HepG2 (cell line): ENCODE measurements around the gene RYR2. TPM values are rescaled to one million over a fixed set of nuclear protein-coding genes. Genes with fewer than 3 reads are reported as not detected.

Source experiments
- ATAC-seq: fragments of 200-7000 bp; cut with Tn5 transposase; 3 replicates; pipeline ENCODE4 v1.9.1; 2020; ENCODE audit warnings: mild to moderate bottlenecking, moderate library complexity
- BruUV-seq: library from RNA; stranded (reverse); fragments of 400-500 nt; replicated peaks from 2 replicates; lab custom pipeline; 2021; lab: Mats Ljungman, UMichigan
- CTCF ChIA-PET: fragments of 300-600 bp; formaldehyde crosslinking; extraction: SDS; loops from one replicate; lab custom pipeline; 2021; ENCODE audit warnings: low total read pairs, inconsistent platforms, low intra/inter-chr PET ratio; lab: Yijun Ruan, JAX
- POLR2A ChIA-PET: fragments of 350-600 bp; sonication (Branson Sonifier 250); formaldehyde crosslinking; loops from one replicate; lab custom pipeline; 2020; ENCODE audit warnings: antibody characterized with exemption, inconsistent platforms; lab: Yijun Ruan, JAX
- DNase-seq: peaks from one replicate; pipeline ENCODE4 v3.0.0-alpha.2; 2015; ENCODE audit warnings: low spot score
- FAIRE-seq: peaks from 3 replicates; lab custom pipeline; 2011; peaks lifted over from hg19 to GRCh38; lab: Jason Lieb, UNC
- H2AFZ ChIP-seq: one replicate; pipeline ENCODE4 v1.6.1; 2011; ENCODE audit warnings: low read length, inconsistent platforms
- H3K27ac ChIP-seq: fragments of 300-600 bp; 3 replicates; pipeline ENCODE4 v1.8.0; 2011; ENCODE audit warnings: mixed run types, mild to moderate bottlenecking, mixed read lengths, low read length, inconsistent platforms; ENCODE audit not compliant: insufficient read depth; ENCODE audit errors: extremely low read length
- H3K27me3 ChIP-seq, 2 experiments: fragments of 200-600 bp in 1 of 2; 2 replicates in 1 of 2; 3 replicates in 1 of 2; pipeline versions ENCODE4 v1.6.0 to v1.8.0; 2011; ENCODE audit warnings: low read length in 2 of 2, mild to moderate bottlenecking in 2 of 2, moderate library complexity in 2 of 2, inconsistent platforms in 1 of 2; ENCODE audit not compliant: insufficient read depth in 2 of 2, control insufficient read depth in 1 of 2
- H3K36me3 ChIP-seq, 2 experiments: fragments of 200-600 bp in 1 of 2; replicated peaks in 1 of 2; 2 replicates in 1 of 2; 3 replicates in 1 of 2; pipeline versions ENCODE4 v1.5.1 to v1.8.0; 2011; ENCODE audit warnings: low read length in 2 of 2, inconsistent platforms in 1 of 2; ENCODE audit not compliant: insufficient read depth in 2 of 2, control insufficient read depth in 1 of 2
- H3K4me1 ChIP-seq: 2 replicates; pipeline ENCODE4 v1.5.1; 2012; ENCODE audit warnings: low read length, inconsistent platforms; ENCODE audit not compliant: insufficient read depth
- H3K4me2 ChIP-seq: 2 replicates; pipeline ENCODE4 v1.6.0; 2011; ENCODE audit warnings: low read depth, low read length, inconsistent platforms
- H3K4me3 ChIP-seq, 3 experiments: fragments of 200-600 bp in 1 of 3; sonication (generic), shearing (Covaris generic) in 1 of 3; replicated peaks in 1 of 3; 2 replicates each; pipeline ENCODE4 v1.5.1; 2011 to 2016; ENCODE audit warnings: low read length in 3 of 3, inconsistent platforms in 2 of 3, low read depth in 2 of 3, mild to moderate bottlenecking in 2 of 3, control low read depth in 1 of 3, mixed read lengths in 1 of 3; ENCODE audit not compliant: insufficient read depth in 1 of 3
- H3K79me2 ChIP-seq: one replicate; pipeline ENCODE4 v1.6.1; 2011; ENCODE audit warnings: low read length, inconsistent platforms; ENCODE audit not compliant: insufficient read depth
- H3K9ac ChIP-seq: 2 replicates; pipeline ENCODE4 v1.6.0; 2011; ENCODE audit warnings: mild to moderate bottlenecking, low read depth, low read length, inconsistent platforms; ENCODE audit not compliant: insufficient read depth
- H3K9me3 ChIP-seq: 2 replicates; pipeline ENCODE4 v1.5.1; 2012; ENCODE audit warnings: mild to moderate bottlenecking, low read length
- H4K20me1 ChIP-seq: 2 replicates; pipeline ENCODE4 v1.6.0; 2011; ENCODE audit warnings: inconsistent platforms, mild to moderate bottlenecking, low read length, moderate library complexity; ENCODE audit not compliant: insufficient read depth
- CBX5 ChIP-seq: sonication (generic); formaldehyde crosslinking; IDR thresholded peaks from 2 replicates; pipeline ENCODE4 v1.4.0; 2020; ENCODE audit warnings: missing genetic modification reagents, borderline replicate concordance
- IKZF1 ChIP-seq: fragments of 450-650 bp; IDR thresholded peaks from 2 replicates; pipeline ENCODE4 v1.7.1; 2016
- MYNN ChIP-seq: sonication (generic); formaldehyde crosslinking; IDR thresholded peaks from 2 replicates; pipeline ENCODE4 v1.4.0; 2020; ENCODE audit warnings: mild to moderate bottlenecking, low read depth, missing genetic modification reagents
- SNAI1 ChIP-seq: sonication (generic); formaldehyde crosslinking; IDR thresholded peaks from 2 replicates; pipeline ENCODE4 v1.5.0; 2020; ENCODE audit warnings: mild to moderate bottlenecking, missing genetic modification reagents, borderline replicate concordance
- ZBTB7A ChIP-seq: sonication (generic); formaldehyde crosslinking; IDR thresholded peaks from 2 replicates; pipeline ENCODE4 v1.8.0; 2022; ENCODE audit warnings: mild to moderate bottlenecking, missing genetic modification reagents
- ZFP62 ChIP-seq: sonication (generic); formaldehyde crosslinking; IDR thresholded peaks from 2 replicates; pipeline ENCODE4 v1.4.0; 2020; ENCODE audit warnings: missing genetic modification reagents
- ZNF282 ChIP-seq: fragments of 450-650 bp; IDR thresholded peaks from 2 replicates; pipeline ENCODE4 v1.6.1; 2018; ENCODE audit not compliant: partially characterized antibody
- ZSCAN20 ChIP-seq: sonication (generic); formaldehyde crosslinking; IDR thresholded peaks from 2 replicates; pipeline ENCODE4 v1.4.0; 2020; ENCODE audit warnings: missing genetic modification reagents, mild to moderate bottlenecking, borderline replicate concordance
- in situ Hi-C: cut with HindIII; loops from 2 replicates; pipeline ENCODE4 v1.10.0; 2017; ENCODE audit warnings: low pct_unique_long_range_greater_than_20kb; ENCODE audit not compliant: extremely low pct_ligation_motif_present
- intact Hi-C: fragments of 100-400 bp; cut with micrococcal nuclease; formaldehyde crosslinking; loops from one replicate; pipeline ENCODE4 v1.10.0; 2022; ENCODE audit not compliant: unreplicated experiment
- polyA plus RNA-seq, 8 experiments: library from polyadenylated mRNA; depleted of rRNA in 3 of 8; stranded (reverse) in 7 of 8; unstranded in 1 of 8; fragments of >200 nt; fragmentation: Illumina TruSeq in 4 of 8; extraction: Trizol in 4 of 8; gene quantifications; 2 replicates each; pipeline versions ENCODE4 v1.2.1 to v1.2.3, GENCODE V29; 2011 to 2016; ENCODE audit warnings: low read depth in 4 of 8, missing spikeins in 1 of 8, mixed read lengths in 1 of 8; ENCODE audit not compliant: insufficient read depth in 1 of 8
- total RNA-seq, 5 experiments: library from RNA; depleted of rRNA; stranded (reverse); fragments of >200 nt; fragmentation: Illumina TruSeq; extraction: Trizol; gene quantifications; 2 replicates each; pipeline ENCODE4 v1.2.3, GENCODE V29; 2016; ENCODE audit warnings: low read depth in 1 of 5
- TF ChIP-seq, protein P1 (sequence below): sonication (generic); formaldehyde crosslinking; IDR thresholded peaks from 2 replicates; pipeline ENCODE4 v1.4.0; 2020; ENCODE audit warnings: missing genetic modification reagents
- TF ChIP-seq, protein P2 (sequence below): sonication (generic); formaldehyde crosslinking; IDR thresholded peaks from 2 replicates; pipeline ENCODE4 v1.4.0; 2020; ENCODE audit warnings: mild to moderate bottlenecking, missing genetic modification reagents

Gene RYR2
- total and polyA plus RNA-seq, 2 of the 13 experiments (the other 11 are each of a cell fraction or from before 2014, with no cell fraction given) = not detected

DNA sequence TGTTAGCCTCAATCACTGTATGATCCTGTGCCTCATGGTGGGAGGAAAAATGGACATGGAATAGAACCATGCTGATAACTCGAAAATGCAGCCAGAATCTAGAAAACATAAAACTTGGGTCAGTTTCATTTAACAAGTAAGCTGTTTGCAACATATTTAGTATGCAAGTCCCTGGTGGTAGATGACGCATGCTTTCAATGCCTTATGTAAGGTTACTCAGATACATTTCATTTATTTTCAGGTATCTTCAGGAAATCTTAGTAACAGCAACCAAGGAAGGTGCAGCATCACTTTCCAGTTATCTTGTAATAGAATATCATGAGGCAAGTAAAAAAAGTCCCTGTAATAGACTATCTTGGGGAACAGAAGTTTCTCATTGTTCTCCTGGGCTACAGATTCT, 92.9 kb downstream of the RYR2 start (continued):
- TF ChIP-seq IKZF1 = no peak
- no peak for TF ChIP-seq ZNF282
- TF ChIP-seq, protein P1, sequence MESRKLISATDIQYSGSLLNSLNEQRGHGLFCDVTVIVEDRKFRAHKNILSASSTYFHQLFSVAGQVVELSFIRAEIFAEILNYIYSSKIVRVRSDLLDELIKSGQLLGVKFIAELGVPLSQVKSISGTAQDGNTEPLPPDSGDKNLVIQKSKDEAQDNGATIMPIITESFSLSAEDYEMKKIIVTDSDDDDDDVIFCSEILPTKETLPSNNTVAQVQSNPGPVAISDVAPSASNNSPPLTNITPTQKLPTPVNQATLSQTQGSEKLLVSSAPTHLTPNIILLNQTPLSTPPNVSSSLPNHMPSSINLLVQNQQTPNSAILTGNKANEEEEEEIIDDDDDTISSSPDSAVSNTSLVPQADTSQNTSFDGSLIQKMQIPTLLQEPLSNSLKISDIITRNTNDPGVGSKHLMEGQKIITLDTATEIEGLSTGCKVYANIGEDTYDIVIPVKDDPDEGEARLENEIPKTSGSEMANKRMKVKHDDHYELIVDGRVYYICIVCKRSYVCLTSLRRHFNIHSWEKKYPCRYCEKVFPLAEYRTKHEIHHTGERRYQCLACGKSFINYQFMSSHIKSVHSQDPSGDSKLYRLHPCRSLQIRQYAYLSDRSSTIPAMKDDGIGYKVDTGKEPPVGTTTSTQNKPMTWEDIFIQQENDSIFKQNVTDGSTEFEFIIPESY (CRISPR knock-in tag) = no peak
- no peak for TF ChIP-seq SNAI1 (CRISPR knock-in tag)
- TF ChIP-seq ZSCAN20 = no peak
- TF ChIP-seq ZFP62 = no peak
- TF ChIP-seq, all 625 proteins: peak for 0

DNA sequence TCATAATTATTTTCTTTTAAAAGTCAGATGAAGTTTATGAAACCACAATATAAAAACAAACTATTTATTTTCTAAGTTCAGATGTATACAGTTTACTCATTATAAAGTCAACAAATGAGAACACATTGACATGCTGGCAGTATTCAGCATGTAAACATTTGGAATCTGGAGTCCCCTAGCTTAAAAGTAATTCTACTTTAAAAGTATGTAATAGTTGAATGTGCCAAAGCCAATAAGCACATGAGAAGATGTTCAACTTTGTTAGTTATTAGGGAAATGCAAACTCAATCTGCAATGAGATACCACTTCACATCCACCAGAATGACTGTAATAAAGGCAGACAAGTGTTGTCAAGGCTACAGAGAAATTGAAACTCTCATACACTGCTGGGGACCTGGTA, 96.6 kb downstream of the RYR2 start:
- BruUV-seq = no TSS peak
- intact Hi-C loops = no loop called here
- POLR2A ChIA-PET = no interaction called here

More for the DNA sequence above, 96.6 kb downstream of the RYR2 start:
- DNase-seq (no peak), ATAC-seq (no peak), FAIRE-seq (no peak)
- Histone ChIP-seq H3K36me3 (no peaks in the 10 kb centered on the region), H3K79me2 (no peaks in the 10 kb centered on the region), H3K27ac (no peak overlapping the region), H3K9ac (no peak overlapping the region), H3K4me3 (no peak overlapping the region), H3K4me2 (no peak overlapping the region), H4K20me1 (no peaks in the 10 kb centered on the region), H2AFZ (no peak overlapping the region), H3K27me3 (no peaks in the 10 kb centered on the region; a peak in 1 of 5 replicates), H3K4me1 (no peaks in the 10 kb centered on the region), H3K9me3 (no peaks in the 10 kb centered on the region)
- CTCF ChIA-PET = no interaction called here
- in situ Hi-C loops = loop anchor here (25.0 kb wide), 1 partner anchor 376 kb away; no protein-coding TSS in a partner anchor
- TF ChIP-seq ZBTB7A (CRISPR knock-in tag) (no peak), MYNN (CRISPR knock-in tag) (no peak), CBX5 (CRISPR knock-in tag) (no peak)
- TF ChIP-seq, protein P2, sequence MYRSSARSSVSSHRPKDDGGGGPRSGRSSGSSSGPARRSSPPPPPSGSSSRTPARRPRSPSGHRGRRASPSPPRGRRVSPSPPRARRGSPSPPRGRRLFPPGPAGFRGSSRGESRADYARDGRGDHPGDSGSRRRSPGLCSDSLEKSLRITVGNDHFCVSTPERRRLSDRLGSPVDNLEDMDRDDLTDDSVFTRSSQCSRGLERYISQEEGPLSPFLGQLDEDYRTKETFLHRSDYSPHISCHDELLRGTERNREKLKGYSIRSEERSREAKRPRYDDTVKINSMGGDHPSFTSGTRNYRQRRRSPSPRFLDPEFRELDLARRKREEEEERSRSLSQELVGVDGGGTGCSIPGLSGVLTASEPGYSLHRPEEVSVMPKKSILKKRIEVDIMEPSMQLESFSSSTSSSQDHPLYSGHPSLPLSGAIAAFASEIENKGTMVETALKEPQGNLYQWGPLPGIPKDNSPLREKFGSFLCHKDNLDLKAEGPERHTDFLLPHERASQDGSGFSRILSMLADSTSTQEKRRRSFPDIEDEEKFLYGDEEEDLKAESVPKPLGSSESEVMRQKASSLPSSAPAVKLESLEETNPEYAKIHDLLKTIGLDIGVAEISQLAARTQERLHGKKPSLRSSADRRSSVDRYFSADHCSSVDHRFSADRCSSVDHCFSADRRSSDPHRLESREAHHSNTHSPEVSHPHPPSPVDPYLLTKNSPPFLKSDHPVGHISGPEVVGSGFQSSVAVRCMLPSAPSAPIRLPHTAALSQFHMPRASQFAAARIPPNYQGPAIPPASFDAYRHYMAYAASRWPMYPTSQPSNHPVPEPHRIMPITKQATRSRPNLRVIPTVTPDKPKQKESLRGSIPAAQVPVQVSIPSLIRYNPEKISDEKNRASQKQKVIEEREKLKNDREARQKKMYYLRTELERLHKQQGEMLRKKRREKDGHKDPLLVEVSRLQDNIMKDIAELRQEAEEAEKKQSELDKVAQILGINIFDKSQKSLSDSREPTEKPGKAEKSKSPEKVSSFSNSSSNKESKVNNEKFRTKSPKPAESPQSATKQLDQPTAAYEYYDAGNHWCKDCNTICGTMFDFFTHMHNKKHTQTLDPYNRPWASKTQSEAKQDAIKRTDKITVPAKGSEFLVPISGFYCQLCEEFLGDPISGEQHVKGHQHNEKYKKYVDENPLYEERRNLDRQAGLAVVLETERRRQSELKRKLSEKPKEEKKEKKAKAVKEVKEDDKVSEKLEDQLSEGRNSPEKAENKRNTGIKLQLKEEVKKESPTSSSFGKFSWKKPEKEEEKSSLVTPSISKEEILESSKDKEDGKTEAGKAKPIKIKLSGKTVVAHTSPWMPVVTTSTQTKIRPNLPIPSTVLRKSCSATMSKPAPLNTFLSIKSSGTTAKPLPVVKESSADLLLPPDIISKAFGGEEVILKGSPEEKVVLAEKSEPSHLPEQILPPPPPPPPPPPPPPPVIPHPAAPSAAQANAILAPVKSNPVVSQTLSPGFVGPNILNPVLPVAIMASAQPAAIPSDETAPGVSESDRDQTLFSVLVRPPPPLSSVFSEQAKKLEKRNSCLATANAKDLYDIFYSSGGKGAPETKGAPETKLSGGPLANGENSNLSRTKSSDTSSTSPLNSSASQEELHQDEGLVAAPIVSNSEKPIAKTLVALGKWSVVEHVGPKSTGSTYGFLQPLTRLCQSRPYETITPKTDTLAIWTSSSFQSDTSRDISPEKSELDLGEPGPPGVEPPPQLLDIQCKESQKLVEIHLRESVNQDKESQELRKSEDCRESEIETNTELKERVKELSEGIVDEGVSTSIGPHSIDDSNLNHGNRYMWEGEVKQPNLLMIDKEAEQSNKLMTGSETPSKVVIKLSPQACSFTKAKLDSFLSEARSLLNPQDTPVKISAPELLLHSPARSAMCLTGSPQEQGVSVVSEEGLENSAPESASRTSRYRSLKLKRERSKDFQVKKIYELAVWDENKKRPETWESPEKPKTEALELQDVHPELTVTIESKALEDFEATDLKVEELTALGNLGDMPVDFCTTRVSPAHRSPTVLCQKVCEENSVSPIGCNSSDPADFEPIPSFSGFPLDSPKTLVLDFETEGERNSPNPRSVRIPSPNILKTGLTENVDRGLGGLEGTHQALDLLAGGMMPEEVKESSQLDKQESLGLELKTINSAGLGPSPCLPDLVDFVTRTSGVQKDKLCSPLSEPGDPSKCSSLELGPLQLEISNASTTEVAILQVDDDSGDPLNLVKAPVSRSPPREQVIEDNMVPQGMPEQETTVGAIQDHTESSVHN (CRISPR knock-in tag) = no peak
- TF ChIP-seq, all 625 proteins: peak for 0
